DMS53 (cell line): ENCODE measurements around the gene RAMP2.

ENCODE experiments used
- DNase-seq: peaks from one replicate; lab custom pipeline; 2025; lab: John Stamatoyannopoulos, UW

The RAMP2 gene

DNA sequence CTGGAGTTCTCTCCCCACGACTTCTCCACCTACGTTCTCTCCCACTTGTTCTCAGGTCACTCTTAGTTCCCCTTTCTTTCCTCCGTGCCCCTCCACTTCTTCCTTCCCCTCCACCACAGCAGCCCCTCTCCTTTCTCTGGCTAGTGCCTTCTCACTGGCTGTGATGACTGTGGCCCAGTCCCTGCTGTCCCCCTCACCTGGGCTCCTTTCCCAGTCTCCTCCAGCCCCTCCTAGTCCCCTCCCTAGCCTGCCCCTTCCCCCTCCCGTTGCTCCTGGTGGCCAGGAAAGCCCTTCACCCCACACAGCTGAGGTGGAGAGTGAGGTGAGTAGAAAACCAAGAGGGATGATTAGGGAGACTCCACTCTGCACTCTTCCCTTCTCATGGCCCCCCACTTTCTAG, 34.0 kb downstream of the RAMP2 start:
- DNase-seq = no peak

DNA sequence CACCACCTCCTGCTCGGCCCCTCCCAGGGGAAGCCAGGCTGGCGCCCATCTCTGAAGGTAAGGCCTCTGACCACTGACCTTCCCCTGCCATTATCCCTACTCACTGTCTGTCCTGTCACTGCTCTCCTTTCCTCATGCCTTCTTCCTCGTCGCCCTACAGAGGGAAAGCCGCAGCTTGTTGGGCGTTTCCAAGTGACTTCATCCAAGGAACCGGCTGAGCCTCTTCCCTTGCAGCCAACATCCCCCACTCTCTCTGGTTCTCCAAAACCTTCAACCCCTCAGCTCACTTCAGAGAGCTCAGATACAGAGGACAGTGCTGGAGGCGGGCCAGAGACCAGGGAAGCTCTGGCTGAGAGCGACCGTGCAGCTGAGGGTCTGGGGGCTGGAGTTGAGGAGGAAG, 34.4 kb downstream of the RAMP2 start:
- DNase-seq = no peak

DNA sequence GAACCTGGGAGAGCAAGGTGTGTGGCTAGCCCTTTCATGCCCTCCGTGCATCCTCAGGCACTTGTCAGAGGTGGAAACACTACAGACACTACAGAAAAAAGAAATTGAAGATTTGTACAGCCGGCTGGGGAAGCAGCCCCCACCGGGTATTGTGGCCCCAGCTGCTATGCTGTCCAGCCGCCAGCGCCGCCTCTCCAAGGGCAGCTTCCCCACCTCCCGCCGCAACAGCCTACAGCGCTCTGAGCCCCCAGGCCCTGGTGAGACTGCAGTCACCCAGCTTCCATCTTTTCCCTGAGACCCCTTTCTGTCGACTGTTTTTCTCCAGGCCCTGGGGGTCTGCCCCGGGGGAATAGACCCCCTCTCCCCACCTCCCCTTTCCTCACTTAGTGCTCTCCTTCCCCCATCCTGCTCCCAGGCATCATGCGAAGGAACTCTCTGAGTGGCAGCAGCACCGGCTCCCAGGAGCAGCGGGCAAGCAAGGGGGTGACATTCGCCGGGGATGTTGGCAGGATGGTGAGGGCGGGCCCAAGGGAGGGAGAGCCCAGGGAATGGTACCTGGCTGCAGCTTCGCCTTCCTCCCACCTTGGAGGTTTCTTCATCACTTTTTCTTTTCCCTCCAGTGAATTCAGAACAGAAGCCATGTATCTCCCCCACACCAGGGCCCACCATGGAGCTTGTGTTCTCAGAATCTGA, 35.2 kb downstream of the RAMP2 start:
- no peak for DNase-seq

DNA sequence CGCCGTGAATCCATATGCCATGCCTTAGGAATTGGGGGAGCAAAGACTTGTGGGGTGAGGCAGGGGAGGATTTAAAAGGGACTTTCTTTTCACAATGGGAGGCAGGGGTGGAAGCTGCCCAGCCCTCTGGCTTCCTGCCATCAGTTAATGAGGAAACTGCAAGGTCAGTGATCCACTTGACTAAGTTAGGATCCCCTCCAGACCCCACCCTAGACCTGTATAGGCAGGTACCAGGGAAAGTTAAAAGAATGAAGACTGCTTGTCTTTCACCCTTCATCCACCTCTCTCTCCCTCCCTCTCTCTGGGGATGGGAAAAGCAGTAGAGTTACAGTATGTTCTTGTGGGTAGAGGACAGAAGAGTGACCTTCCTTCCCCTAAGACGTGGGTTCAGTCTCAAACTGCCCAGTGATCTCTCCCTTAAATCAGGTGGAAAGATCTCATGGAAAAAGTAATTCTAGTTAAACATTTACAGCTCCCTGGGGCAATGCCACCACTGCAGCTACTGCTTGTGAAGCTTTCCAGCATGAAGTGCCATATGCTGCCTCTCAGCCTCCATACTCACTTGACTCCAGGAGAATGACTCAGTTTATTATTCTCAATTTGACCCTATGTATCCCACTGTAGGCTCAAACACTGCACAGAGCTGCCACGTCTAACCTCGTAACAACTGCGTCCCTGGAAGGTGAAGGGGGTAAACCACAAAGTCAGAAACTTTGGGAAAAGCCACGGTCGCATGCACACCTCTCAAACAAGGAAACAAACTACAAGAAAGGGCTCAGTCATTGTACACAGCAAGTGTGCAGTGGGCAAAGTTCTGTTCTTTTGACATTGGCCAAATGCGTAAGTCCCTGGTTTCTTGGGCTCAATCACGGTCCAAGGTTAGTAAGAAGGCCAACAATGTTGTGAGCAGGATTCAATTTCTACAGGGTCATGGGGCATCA, 36.3 kb downstream of the RAMP2 start:
- DNase-seq = peak; percentile 80

DNA sequence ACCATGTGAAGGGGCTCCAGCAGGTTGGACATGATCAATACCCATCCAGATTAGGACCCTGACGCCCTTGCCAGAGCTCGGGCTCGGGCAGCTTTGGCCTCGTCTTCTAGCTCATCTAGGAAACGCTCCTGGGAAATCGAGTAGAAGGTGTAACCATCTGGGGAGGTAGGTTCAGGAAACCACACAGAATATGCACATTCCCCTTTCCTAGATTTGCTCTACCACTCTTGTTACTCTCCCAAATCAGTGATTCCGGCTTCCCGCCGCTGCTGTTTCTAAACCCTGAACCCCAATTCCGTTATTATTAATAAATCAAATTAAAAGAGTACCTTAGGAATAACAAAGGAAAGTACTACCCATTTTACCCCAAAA, 37.0 kb downstream of the RAMP2 start:
- DNase-seq = peak; percentile 54

DNA sequence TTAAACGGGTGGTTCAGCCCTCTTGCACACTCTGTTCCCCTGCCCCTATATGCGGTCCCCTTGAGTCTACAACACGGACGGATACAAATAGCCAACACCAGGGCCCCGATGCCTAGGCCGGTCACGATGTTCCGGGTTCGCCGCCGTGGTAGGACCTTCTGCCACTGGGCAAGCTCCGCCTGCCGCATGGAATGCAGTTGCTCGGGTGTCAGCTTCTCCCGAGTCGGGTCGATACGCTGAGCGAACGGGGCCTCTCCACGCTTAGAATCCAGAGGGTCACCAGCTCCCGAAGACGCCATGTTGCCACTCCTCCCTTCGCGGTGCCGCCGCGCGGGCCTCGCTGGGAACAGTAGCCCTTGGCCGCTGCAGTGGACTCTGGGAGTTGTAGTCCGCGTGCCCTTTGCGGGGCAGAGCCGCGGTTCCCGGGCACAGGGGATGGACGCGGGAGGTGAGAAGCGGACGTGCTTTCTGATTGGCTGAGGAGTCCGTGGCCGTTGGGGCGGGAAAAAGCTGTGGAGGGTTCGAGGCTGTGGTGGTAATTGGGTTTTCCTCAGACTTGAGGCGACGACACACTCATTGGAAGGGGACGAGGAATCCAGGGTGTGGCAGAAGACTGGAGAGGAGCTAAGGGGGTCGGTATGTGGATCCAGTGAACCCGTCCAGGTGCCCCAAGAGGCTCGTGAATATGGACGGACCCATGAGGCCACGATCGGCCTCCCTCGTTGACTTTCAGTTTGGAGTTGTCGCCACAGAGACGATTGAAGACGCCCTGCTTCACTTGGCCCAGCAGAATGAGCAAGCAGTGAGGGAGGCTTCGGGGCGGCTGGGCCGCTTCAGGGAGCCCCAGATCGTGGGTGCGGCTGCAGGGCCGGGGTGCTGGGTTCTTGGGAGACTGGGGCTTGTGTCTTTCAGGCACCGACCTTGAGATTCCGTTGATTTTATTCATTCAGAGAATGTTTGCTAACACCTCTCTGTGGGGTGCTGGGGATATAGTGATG, 37.7 kb downstream of the RAMP2 start, which contains the start of the genes CNTD1 and COA3:
CNTD1 (plus strand) TSS at position 479 of the 998 bp plus-strand sequence; CDS start at position 686, 207 bp downstream.
COA3 (minus strand) TSS at position 322 of the 998 bp plus-strand sequence; CDS start at position 299, 23 bp downstream.
- peak; percentile 97 for DNase-seq

DNA sequence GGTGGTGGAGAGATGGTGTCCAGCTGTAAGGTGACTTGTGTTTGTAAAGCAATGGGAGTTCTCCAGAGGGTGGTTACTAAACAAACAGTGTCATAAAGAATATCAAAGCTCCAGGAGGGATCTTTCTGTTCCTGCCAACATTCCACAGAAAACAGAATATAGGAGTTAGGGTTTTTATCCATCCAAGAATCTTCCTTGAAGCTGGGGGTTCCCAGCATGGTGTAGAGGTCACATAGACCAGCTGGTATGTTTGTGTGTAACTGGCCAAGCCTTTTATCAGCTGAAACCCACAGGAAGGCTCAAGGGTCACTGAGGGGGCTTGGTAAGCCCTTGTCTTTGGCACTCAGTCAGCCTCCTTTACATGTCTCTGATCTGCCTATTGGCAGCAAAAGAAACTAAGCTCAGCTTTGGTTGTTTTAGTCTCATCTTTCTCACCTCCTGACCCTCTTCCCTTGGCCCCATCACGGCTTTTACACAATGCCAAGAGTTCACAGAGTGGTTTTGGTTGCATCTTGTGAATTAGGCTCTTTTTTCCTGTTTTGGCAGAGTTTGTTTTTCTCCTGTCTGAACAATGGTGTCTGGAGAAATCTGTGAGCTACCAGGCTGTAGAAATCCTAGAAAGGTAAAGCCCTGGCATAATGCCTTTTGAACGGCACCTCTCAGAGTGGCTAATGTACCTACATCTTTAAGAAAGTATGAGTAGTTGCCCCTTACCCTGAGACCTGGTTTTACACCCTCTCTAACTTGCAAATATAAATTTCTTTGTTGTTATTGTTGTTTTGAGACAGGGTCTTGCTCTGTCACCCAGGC, 42.3 kb downstream of the RAMP2 start:
- DNase-seq = no peak

DNA sequence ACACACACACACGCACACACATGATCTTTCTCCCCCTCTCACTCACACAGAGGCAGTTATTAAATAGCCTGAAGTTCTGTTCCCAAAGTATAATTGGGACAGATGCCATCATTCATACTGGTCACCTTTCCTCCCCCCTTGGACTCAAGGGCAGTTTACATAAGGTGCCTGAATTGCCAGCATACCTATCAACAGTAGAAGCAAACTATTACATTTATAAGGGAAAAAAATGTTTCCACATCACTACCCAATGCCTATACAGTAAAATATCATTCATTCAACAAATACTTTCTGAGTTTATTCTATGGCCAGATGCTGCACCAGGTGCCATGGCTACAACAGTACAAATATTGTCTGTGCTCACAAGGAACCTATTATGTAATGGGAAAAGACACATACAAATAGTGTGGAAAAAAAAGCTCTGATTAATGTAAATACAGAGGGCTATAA, 43.9 kb downstream of the RAMP2 start:
- DNase-seq = peak; percentile 96

DNA sequence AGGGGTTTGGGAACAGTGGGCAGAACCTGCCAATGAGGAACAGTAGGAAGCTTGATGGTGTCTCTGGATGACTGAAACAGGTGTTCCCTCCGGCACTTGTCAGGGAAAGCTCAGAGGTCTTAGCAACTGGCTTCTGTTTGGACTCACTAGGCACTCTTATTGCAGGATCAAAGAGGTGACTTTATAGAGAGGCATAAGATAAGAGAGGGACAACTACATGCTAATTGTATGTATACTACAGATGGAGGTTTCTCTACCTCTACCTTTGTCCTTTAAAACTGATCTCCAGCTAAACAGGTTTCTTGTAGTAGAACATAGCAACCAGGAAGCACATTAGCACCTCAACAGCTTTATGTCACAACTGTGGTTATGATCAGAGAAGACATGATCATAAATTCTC, 45.2 kb downstream of the RAMP2 start:
- peak; percentile 56 for DNase-seq

DNA sequence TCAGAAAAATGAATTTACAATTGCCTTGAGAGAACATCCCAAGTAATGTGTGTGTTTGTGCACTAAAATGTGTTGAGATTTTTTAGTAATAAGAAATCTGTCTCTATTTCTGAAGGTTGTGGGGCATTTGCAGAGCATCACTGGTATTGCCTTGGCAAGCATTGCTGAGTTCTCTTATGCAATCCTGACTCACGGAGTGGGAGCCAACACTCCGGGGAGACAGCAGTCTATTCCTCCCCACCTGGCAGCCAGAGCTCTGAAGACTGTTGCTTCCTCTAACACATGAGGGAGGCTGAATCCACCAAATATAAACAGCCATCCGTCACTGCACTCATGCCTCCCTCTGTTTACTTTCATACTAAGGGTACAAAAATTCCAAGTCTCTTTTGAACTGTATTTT, 48.2 kb downstream of the RAMP2 start:
- DNase-seq = no peak
